Hematopoietic multipotent progenitor cell treated with erythropoietin and hydrocortisone succinate and interleukin-3 and kit ligand, for 17 days (in vitro differentiated cells): Measurements from ENCODE around the gene ANOS1.
"Not testable (repeated sequence)": the region's sequence is repeated elsewhere in the genome, so short reads cannot be mapped to it uniquely, and the experiment has no call there.

Source experiments
- DNase-seq: peaks from one replicate; pipeline ENCODE4 v3.0.0-alpha.2; 2015; ENCODE audit warnings: low spot score

ANOS1 gene

DNA sequence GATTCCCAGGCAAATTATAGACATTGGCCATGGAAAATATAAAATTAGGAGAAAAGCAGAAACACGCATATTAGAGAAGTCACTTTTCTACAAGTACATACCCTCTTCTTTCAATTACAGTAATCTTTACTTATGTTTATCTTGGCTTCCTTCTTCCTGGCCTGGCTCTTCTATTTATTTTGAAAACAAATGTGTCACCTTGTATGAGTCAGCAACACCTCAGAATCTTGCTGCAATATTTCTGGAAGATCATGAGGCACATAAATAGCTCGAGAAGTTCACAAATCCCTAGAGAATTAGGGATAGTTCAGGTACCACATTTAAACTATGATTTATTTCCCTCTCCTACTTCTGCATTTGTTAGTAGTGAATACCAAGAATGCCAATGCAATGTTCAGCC lies 124.6 kb downstream of the ANOS1 start:
- no peak for DNase-seq

DNA sequence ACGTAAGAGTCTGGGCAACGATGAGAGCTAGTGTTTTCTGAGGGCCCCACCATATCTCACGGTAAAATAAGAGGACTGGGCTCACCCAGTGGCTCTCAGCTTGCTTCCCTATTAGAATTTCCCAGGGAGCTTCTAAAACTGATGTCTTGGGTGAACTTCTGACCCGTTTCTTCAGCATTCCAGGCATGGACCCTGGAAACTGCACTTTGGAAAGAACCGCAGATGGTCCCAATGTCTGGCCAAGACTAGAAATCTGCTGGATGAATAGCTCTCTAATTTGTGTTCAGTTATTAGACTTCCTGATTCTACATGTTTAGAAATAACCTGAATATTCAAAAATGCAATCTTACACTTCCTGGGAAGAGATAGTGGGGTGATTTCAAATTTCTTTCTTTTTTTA lies 127.8 kb downstream of the ANOS1 start:
- no peak for DNase-seq

DNA sequence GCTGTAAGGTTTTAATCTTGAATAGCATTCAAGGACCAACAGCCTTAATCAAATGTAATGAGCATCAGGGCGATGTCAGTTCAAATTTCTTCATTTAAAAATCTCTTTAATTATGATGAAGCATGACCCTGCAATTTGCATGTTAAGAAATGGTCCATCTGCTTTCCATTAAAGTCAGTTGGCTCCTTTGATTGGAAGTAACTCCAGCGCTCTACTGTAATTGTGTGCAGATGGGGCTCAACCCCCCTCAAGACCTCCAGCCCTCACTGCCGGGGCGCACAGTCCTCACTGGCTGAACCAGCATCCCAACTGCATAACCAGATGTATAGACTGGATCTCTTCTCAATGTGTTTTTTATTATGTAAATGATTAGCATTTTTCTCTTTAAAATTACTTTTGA lies 140.4 kb downstream of the ANOS1 start:
- DNase-seq, result no peak

DNA sequence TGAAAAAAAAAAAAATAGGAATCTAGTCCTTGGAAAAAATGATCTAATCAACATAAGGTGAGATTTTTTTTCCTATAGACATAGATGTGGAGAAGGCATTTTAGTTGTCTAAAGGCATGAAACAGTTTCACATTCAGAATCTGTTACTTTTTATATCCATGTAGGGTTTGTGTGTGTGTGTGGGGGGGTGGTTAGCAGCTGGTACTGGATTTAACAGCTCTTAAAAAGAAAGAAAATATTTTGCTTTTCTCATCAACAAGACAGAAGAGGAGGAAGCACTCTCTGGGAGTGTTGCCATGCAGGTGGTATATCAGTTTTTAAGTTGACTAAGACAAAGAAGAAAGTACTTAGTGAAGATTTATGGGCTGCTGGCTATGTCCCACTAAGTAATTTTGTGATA lies 145.0 kb downstream of the ANOS1 start:
- no peak for DNase-seq

DNA sequence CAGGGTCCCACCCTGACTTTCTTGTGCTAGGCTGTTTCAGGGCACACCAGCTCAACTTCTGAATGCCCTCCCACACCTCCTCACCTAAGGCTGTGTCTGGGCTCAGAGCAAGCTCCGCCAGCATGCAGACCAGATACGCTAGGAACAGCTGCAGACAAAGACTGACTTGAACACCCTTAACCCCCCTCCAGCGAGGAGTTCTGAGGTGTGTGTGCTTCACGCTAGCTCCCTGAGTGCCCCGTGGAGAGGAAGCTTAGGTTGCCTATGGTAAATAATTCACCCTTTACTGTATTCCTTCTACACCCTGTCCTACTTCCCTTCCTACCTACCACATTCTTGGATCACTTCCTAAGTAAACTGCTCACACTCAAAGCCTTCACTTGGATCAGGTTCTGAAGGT lies 152.3 kb downstream of the ANOS1 start:
- no peak for DNase-seq

DNA sequence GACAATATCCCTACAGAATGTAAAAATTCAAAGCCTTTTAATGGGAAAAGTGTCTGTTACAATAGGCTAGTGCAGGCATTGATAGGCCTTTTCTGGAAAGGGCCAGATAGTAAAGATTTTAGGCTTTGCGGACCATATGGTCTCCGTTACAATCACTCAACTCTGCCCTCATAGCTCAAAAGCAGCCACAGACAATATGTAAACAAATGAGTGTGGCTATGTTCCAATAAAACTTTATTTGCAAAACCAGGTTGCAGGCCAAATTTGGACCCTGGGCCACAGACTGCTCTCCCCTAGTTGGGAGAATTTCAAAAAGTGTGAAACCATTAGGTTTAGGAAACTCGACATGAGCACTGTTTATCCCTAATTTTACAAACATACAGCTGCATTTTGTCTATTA lies 155.1 kb downstream of the ANOS1 start:
- DNase-seq, result no peak

DNA sequence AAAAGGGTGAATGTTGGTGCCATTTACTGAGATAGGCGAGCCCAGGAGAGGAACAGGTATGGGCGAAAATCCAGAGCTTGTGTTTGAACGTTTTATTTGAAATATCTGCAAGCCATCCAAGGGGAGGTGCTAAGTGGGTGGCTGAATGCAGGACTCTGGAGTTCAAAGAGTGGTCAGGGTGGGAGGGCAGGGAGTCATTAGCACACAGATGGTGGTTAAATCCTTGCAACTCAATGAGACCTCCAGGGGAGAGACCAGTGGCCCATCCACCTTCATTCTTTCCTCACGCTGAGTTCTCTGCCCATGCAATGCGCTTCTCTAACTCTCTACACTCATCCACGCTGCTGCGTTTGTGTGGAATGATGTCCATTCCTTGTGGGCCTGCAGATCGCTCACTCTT lies 166.2 kb downstream of the ANOS1 start:
- DNase-seq, result no peak

DNA sequence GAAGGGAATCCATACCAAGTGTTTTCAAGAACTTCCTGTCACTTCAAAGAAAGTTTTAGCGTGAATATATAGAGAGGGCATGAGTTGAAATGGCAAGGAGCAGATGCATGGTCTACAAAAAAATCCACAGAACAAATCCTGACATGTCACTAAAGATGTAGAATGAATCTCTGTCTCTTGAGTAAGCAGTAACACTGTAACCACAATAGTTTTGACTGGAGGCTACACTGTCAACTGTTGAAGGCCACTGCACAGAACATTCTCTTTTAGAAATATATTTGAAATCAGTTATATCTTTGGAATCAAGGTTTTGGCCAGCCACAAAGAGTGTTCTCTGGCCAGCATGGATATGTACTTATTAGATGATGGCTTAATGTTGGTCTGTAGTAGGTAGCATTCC lies 183.5 kb downstream of the ANOS1 start:
- no peak for DNase-seq

DNA sequence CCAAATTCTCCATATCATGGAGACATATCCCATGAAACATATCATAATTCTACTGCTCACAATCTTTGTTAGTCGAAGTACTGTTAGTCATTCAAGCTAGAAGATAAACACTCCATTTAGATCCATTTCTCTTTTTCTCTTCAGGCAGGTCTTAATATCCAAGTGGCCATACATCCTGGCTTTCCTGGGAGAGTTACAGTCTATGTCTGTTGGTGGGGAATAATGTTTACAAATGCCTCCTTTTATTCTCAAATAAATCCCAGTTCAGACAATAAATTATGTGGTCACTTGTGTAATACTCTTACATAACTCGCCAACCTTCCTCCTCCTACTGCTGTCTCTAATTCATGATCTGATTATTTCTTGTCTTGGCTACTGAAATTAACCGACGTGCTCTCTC lies 185.2 kb downstream of the ANOS1 start:
- no peak for DNase-seq

DNA sequence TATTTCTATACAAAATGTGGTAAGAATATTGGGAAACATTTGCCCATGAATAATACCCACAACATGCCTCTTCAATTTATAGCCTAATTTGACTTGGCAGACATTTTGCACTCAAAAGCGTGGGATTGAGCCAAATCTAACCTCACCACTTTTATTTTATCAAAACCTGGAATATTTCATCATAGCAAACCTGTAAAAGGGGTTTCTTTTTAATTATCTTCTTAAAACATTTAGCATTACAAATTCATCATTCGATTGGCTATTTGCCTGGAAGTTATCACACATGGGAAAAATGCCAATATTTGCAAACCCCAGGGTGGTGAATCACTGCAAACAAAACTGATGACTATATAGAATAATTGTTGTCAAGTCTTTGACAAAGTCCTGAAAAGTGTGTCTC lies 211.1 kb downstream of the ANOS1 start:
- no peak for DNase-seq

DNA sequence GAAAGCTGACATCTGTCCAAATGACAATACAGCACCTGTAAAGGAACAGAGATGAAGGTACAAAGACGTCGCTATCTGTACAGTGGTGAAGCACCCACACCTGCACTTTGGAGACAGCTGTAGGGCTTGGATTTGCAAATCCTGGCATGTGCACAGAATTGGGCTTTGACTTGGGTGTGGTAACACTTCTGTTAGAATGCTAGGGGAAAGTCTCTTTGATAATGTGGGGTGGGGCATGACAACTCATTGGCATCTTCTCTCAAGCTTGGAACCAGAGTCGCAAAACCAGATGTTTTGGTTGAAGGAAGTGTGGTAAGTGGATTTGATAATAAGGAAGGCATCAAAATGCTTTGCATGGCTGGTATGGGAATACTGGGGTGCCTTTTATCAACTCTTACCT lies 211.8 kb downstream of the ANOS1 start:
- DNase-seq, result no peak

DNA sequence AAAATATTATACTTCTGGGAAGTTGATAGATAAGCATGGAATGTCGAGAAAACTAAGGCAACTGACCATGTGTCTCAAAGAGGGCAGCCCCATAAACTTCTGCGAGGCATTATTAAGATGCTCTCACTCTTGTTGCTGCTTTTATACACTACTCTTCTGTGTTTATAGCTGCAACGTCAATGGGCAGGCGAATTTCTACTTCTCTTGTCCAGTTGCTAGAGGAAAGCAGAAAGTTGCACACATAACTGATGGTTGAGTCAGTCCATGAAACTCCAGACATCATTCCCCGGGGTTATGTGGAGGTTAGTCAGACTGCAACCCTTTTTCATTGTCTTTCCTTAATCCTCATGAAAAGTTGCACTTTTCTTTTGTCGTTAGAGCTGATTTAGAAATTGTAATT lies 227.5 kb downstream of the ANOS1 start:
- no peak for DNase-seq

DNA sequence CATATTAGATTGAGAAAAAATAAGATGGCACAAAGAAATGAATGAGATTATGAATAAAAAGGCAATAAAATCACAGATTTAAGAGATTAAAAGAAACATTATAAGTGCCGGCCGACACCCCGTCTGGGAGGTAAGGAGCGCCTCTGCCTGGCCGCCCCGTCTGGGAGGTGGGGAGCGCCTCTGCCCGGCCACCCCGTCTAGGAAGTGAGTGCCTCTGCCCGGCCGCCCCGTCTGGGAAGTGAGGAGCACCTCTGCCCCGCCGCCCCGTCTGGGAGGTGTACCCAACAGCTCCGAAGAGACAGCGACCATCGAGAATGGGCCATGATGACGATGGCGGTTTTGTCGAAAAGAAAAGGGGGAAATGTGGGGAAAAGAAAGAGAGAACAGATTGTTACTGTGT lies 229.8 kb downstream of the ANOS1 start:
- DNase-seq, result not testable (repeated sequence)

DNA sequence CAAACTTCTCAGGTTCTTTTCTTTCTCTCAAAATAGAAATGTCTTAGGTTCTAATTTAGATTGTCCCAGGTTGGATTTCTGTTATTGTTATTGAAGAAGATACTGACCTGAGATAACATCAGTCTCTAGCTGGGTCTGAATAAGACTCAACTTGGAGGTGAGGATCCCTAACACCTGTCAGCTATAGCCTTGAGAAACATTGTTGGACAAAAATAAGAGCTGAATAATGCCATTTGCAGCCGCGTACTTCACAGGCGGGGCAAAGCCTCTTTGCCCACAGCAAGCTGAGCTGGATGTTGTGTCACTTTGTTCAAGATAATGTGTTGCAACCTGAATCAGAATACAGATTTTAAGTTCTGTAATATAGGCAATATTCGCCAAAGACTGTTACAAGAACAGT lies 231.7 kb downstream of the ANOS1 start:
- no peak for DNase-seq

DNA sequence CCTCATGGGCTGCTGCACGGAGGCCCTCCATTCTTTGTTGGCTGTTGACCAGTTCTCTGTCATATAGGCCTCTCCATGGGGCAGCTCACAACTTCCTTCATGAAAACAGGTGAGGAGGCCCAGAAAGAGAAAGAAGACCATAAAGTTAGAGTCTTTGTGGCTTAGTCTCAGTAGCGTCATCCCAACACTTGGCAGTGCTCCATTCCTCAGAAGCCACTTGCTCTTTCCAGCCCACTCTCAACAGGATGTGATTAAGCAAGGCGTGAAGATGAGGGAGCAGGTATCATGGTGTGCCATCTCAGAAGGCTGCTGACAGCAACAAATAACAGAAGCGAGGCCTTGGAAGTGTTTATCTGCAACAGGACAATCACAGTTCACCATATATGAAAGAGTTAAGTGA lies 236.9 kb downstream of the ANOS1 start:
- not testable (repeated sequence) for DNase-seq

DNA sequence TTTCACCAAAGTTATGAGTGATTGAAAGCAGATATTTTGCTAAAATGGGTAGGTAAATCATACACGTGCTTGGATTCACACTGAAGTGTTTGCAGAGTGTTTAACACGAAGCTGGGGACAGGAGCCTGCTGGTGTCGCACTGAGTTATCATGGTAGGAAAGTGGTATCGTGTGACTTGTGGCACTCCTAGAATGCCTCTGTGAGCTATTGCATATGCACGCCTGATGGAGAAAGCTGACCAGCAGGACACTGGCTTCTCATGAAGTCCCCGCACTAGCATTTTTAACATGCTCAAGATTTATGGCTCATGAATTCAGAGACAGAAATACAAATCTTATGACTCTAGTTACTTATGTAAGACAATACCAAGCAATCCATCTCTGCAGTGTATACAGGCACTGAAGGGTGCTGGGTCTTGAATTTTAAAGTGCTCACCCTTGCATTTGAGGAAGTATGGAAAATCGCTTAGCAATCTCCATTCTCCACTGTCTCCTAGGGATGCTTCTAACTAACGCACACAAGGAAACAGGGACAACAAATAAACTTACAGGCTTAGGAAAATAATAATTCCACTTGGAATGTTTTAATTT lies 247.5 kb downstream of the ANOS1 start:
- DNase-seq, result no peak
